IMR-90 (cell line): ENCODE data around the gene NECAB2. TPM values are rescaled to one million over a fixed set of nuclear protein-coding genes. Genes with fewer than 3 reads are reported as not detected.

Experiments
- ATAC-seq: fragments of 200-7000 bp; cut with Tn5 transposase; 2 replicates; pipeline ENCODE4 v1.9.1; 2020; ENCODE audit warnings: low read depth, mild to moderate bottlenecking, moderate library complexity
- BruUV-seq: library from RNA; stranded (reverse); fragments of 400-500 nt; replicated peaks from 2 replicates; lab custom pipeline; 2021; lab: Mats Ljungman, UMichigan
- CTCF ChIA-PET: fragments of 300-600 bp; formaldehyde crosslinking; extraction: SDS; loops from one replicate; lab custom pipeline; 2021; ENCODE audit warnings: antibody characterized with exemption; lab: Yijun Ruan, JAX
- POLR2A ChIA-PET: fragments of 300-600 bp; sonication (Branson Sonifier 250); formaldehyde crosslinking; loops from one replicate; lab custom pipeline; 2022; ENCODE audit warnings: antibody characterized with exemption; ENCODE audit not compliant: unreplicated experiment; lab: Charles Lee
- DNase-seq: peaks from one replicate; pipeline ENCODE4 v3.0.0; 2013
- H2AFZ ChIP-seq: replicated peaks from 2 replicates; pipeline ENCODE3; 2013; ENCODE audit warnings: low read length, mild to moderate bottlenecking; ENCODE audit not compliant: poor library complexity
- H2AK5ac ChIP-seq: 2 replicates; pipeline ENCODE4 v1.6.1; 2013; ENCODE audit warnings: low read depth, low read length, inconsistent platforms
- H2AK9ac ChIP-seq: replicated peaks from 2 replicates; pipeline ENCODE3; 2013; ENCODE audit warnings: mild to moderate bottlenecking, low read depth, low read length, moderate library complexity; ENCODE audit not compliant: poor library complexity
- H2BK120ac ChIP-seq: 2 replicates; pipeline ENCODE4 v1.6.1; 2013; ENCODE audit warnings: low read depth, low read length, inconsistent platforms
- H2BK15ac ChIP-seq: 3 replicates; pipeline ENCODE4 v1.6.1; 2013; ENCODE audit warnings: low read depth, low read length, inconsistent platforms
- H2BK20ac ChIP-seq: 2 replicates; pipeline ENCODE4 v1.6.1; 2013; ENCODE audit warnings: low read depth, mild to moderate bottlenecking, inconsistent platforms, low read length, moderate library complexity
- H2BK5ac ChIP-seq: 2 replicates; pipeline ENCODE4 v1.6.1; 2013; ENCODE audit warnings: mild to moderate bottlenecking, low read depth, low read length, inconsistent platforms; ENCODE audit not compliant: poor library complexity, severe bottlenecking
- H3K14ac ChIP-seq: replicated peaks from 2 replicates; pipeline ENCODE4 v1.6.1; 2013; ENCODE audit warnings: low read depth, low read length, inconsistent platforms
- H3K18ac ChIP-seq: 2 replicates; pipeline ENCODE4 v1.6.1; 2013; ENCODE audit warnings: low read depth, low read length, control low read depth
- H3K23ac ChIP-seq: 2 replicates; pipeline ENCODE4 v1.6.1; 2013; ENCODE audit warnings: low read depth, low read length, inconsistent platforms
- H3K27ac ChIP-seq: 2 replicates; pipeline ENCODE4 v1.5.1; 2013; ENCODE audit warnings: mild to moderate bottlenecking, control low read depth, low read length; ENCODE audit not compliant: insufficient read depth
- H3K27me3 ChIP-seq: 2 replicates; pipeline ENCODE4 v1.6.1; 2013; ENCODE audit warnings: low read length; ENCODE audit not compliant: control insufficient read depth, insufficient read depth
- H3K36me3 ChIP-seq: 2 replicates; pipeline ENCODE4 v1.6.1; 2013; ENCODE audit warnings: low read length, mixed read lengths; ENCODE audit not compliant: control insufficient read depth, insufficient read depth
- H3K4ac ChIP-seq: 2 replicates; pipeline ENCODE4 v1.6.1; 2013; ENCODE audit warnings: low read depth, low read length, inconsistent platforms
- H3K4me1 ChIP-seq: 2 replicates; pipeline ENCODE4 v1.6.1; 2013; ENCODE audit warnings: low read length, mixed read lengths; ENCODE audit not compliant: control insufficient read depth, insufficient read depth
- H3K4me2 ChIP-seq: 2 replicates; pipeline ENCODE4 v1.6.1; 2013; ENCODE audit warnings: low read depth, mild to moderate bottlenecking, control low read depth, low read length, moderate library complexity
- H3K4me3 ChIP-seq: 2 replicates; pipeline ENCODE4 v1.5.1; 2013; ENCODE audit warnings: low read depth, mild to moderate bottlenecking, control low read depth, low read length, moderate library complexity; ENCODE audit not compliant: insufficient read depth
- H3K56ac ChIP-seq: 2 replicates; pipeline ENCODE4 v1.6.1; 2013; ENCODE audit warnings: low read length, inconsistent platforms; ENCODE audit not compliant: insufficient read depth; ENCODE audit errors: extremely low read depth
- H3K79me1 ChIP-seq, 2 experiments: 2 replicates each; pipeline ENCODE4 v1.6.1; 2013; ENCODE audit warnings: low read length in 2 of 2, inconsistent platforms in 1 of 2, low read depth in 1 of 2
- H3K9ac ChIP-seq: 2 replicates; pipeline ENCODE4 v1.6.1; 2013; ENCODE audit warnings: low read depth, low read length, control low read depth
- H3K9me1 ChIP-seq: 2 replicates; pipeline ENCODE4 v1.6.1; 2013; ENCODE audit warnings: low read length, inconsistent platforms; ENCODE audit not compliant: insufficient read depth
- H3K9me3 ChIP-seq: 2 replicates; pipeline ENCODE4 v1.6.1; 2013; ENCODE audit warnings: low read length; ENCODE audit not compliant: control insufficient read depth, insufficient read depth
- H4K20me1 ChIP-seq: 2 replicates; pipeline ENCODE4 v1.6.1; 2013; ENCODE audit warnings: low read length, inconsistent platforms; ENCODE audit not compliant: insufficient read depth
- H4K5ac ChIP-seq: 2 replicates; pipeline ENCODE4 v1.6.1; 2013; ENCODE audit warnings: mild to moderate bottlenecking, low read depth, low read length, control low read depth
- H4K8ac ChIP-seq, 2 experiments: 2 replicates each; pipeline ENCODE4 v1.6.1; 2013; ENCODE audit warnings: low read depth in 2 of 2, low read length in 2 of 2, control low read depth in 1 of 2, inconsistent platforms in 1 of 2
- H4K91ac ChIP-seq: 2 replicates; pipeline ENCODE4 v1.6.1; 2013; ENCODE audit warnings: low read depth, low read length, inconsistent platforms; ENCODE audit not compliant: insufficient read depth
- BHLHE40 ChIP-seq: fragments of 150-350 bp; IDR thresholded peaks from 2 replicates; pipeline ENCODE4 v1.6.1; 2016; ENCODE audit warnings: mild to moderate bottlenecking, low read depth, low read length
- CEBPB ChIP-seq: IDR thresholded peaks from 2 replicates; pipeline ENCODE4 v1.6.1; 2012; ENCODE audit warnings: low read depth, low read length, improper control_type of control experiment
- CHD1 ChIP-seq: IDR thresholded peaks from 2 replicates; pipeline ENCODE4 v1.6.1; 2012; ENCODE audit warnings: low read depth, low read length, improper control_type of control experiment
- FOS ChIP-seq: fragments of 150-350 bp; IDR thresholded peaks from 2 replicates; pipeline ENCODE4 v1.6.1; 2016; ENCODE audit warnings: low read depth, low read length
- MAFK ChIP-seq: IDR thresholded peaks from 2 replicates; pipeline ENCODE4 v1.6.1; 2012; ENCODE audit warnings: low read depth, low read length, improper control_type of control experiment
- MAZ ChIP-seq: IDR thresholded peaks from 2 replicates; pipeline ENCODE4 v1.6.1; 2012; ENCODE audit warnings: low read depth, mild to moderate bottlenecking, low read length, improper control_type of control experiment, moderate library complexity, borderline replicate concordance
- MXI1 ChIP-seq: IDR thresholded peaks from 2 replicates; pipeline ENCODE4 v1.6.1; 2012; ENCODE audit warnings: low read depth, mild to moderate bottlenecking, low read length, moderate library complexity, borderline replicate concordance
- NFE2L2 ChIP-seq: fragments of 150-350 bp; IDR thresholded peaks from 2 replicates; pipeline ENCODE4 v1.6.1; 2016; ENCODE audit warnings: low read depth, mild to moderate bottlenecking, low read length
- POLR2A ChIP-seq: IDR thresholded peaks from 2 replicates; pipeline ENCODE4 v1.6.1; 2012; ENCODE audit warnings: mild to moderate bottlenecking, low read depth, low read length
- RAD21 ChIP-seq: IDR thresholded peaks from 2 replicates; pipeline ENCODE4 v1.6.1; 2012; ENCODE audit warnings: low read length, improper control_type of control experiment
- RCOR1 ChIP-seq: IDR thresholded peaks from 2 replicates; pipeline ENCODE4 v1.6.1; 2012; ENCODE audit warnings: mild to moderate bottlenecking, low read length, improper control_type of control experiment; ENCODE audit not compliant: insufficient replicate concordance
- RFX5 ChIP-seq: IDR thresholded peaks from 2 replicates; pipeline ENCODE4 v1.8.0; 2012; ENCODE audit warnings: low read depth, mild to moderate bottlenecking, low read length, moderate library complexity
- SMC3 ChIP-seq: fragments of 150-350 bp; IDR thresholded peaks from 2 replicates; pipeline ENCODE4 v1.6.1; 2016; ENCODE audit warnings: low read depth, mild to moderate bottlenecking, antibody characterized with exemption, low read length, moderate library complexity
- WGBS, 2 experiments: methylation state at CpG; one replicate each; pipeline versions ENCODE4 v1.1.5 to v1.1.7; 2013; ENCODE audit warnings: missing lambda C conversion rate in 2 of 2; ENCODE audit not compliant: insufficient read length in 1 of 2; ENCODE audit errors: extremely low coverage in 2 of 2; 5-methylcytosine and 5-hydroxymethylcytosine counted together
- dilution Hi-C: fragments of 300-500 bp; cut with HindIII; formaldehyde crosslinking; loops from one replicate; pipeline ENCODE4 v1.14.3; 2018; ENCODE audit warnings: low sequenced_read_pairs; ENCODE audit not compliant: unreplicated experiment
- in situ Hi-C: fragments of 300-500 bp; cut with MboI; formaldehyde crosslinking; loops from 3 replicates; pipeline ENCODE4 v1.14.3; 2019; ENCODE audit warnings: low sequenced_read_pairs, inconsistent platforms, mixed read lengths
- intact Hi-C: fragments of 100-400 bp; cut with micrococcal nuclease; formaldehyde crosslinking; loops from 2 replicates; pipeline ENCODE4 v1.10.0; 2022
- polyA plus RNA-seq, 3 experiments: library from polyadenylated mRNA; depleted of rRNA; stranded (reverse); fragments of >200 nt; gene quantifications; 2 replicates each; pipeline ENCODE4 v1.2.3, GENCODE V29; 2012; ENCODE audit warnings: low replicate concordance in 1 of 3
- total RNA-seq: library from RNA; depleted of rRNA; stranded (reverse); fragments of >200 nt; gene quantifications from 2 replicates; pipeline ENCODE4 v1.2.3, GENCODE V29; 2012
- TF ChIP-seq, protein P1 (sequence below): conservative IDR thresholded peaks from 2 replicates; pipeline ENCODE4 v1.5.1; 2012; ENCODE audit warnings: mild to moderate bottlenecking, low read depth, low read length, improper control_type of control experiment
- TF ChIP-seq, protein P2 (sequence below): fragments of 150-350 bp; IDR thresholded peaks from 2 replicates; pipeline ENCODE4 v1.6.1; 2017; ENCODE audit warnings: mild to moderate bottlenecking, antibody characterized with exemption, low read length, low read depth
- TF ChIP-seq, protein P3 (sequence below): fragments of 150-350 bp; IDR thresholded peaks from 2 replicates; pipeline ENCODE4 v1.6.1; 2016; ENCODE audit warnings: low read depth, mild to moderate bottlenecking, low read length, moderate library complexity, borderline replicate concordance

The NECAB2 gene
- total and polyA plus RNA-seq, 2 of the 4 experiments (the other 2 are of a cell fraction), result 0.27 TPM; not detected in 1

DNA sequence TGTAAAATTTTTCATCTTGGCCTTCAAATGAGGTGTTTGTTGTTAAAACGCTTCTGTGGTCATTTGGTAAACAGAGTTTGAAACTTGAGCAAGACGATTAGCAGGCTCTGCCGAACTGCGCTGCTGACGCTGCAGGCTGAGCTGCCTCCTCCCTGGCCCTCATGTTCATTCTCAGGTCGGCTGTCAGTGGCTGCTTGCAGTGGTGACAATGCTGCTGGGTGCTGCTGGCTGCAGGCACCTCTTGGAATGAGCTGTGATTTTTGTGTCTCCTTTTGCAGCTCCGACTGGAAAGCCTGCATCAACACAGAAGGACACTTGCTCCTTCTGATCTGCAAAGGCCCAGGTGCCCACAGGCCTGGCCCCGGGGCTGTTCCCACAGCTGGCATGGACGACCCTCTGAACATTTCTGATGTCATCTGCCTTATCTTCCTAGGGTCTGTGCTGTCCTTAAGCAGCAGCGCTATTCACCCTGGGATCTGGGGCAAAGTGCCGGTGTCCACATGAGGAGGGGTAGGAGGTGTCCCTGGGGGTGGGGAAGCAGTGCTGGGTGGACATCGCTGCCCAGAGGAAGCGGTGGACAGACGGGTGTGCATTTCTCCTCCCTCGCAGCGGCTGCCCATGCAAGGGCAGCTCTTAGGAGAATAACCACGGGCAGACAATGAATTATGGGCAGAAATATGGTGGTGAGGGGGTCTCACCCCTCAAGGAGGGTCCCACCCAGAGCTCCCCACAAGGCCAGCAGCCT is 38.1 kb upstream of the NECAB2 start:
- ChIA-PET POLR2A (no interaction called here), CTCF (no interaction called here)
- H3K4me2 ChIP-seq, result no peak overlapping the region
- no peak overlapping the region for H3K23ac ChIP-seq
- no peak overlapping the region for H2AK5ac ChIP-seq
- in situ Hi-C loops (no loop called here), intact Hi-C loops (no loop called here), dilution Hi-C loops (no loop called here)
- H3K56ac ChIP-seq, result no peak overlapping the region
- H4K5ac ChIP-seq, result no peak overlapping the region
- no peak overlapping the region for H3K9ac ChIP-seq
- no peak overlapping the region for H3K14ac ChIP-seq
- ATAC-seq, result no peak
- H2BK20ac ChIP-seq, result no peak overlapping the region
- no peak overlapping the region for H2AFZ ChIP-seq
- no peaks in the 10 kb centered on the region for H3K9me3 ChIP-seq
- no peak overlapping the region for H3K18ac ChIP-seq
- H3K4me3 ChIP-seq, result no peak overlapping the region
- H2AK9ac ChIP-seq, result no peak overlapping the region
- H3K4ac ChIP-seq, result no peak overlapping the region
- H4K20me1 ChIP-seq, result no peaks in the 10 kb centered on the region
- no TSS peak for BruUV-seq
- H3K27ac ChIP-seq, result no peak overlapping the region
- H3K79me1 ChIP-seq, result no peaks in the 10 kb centered on the region
- peaks cover 11% of the 10 kb centered on the region for H3K4me1 ChIP-seq
- H2BK15ac ChIP-seq, result no peak overlapping the region
- no peak overlapping the region for H4K8ac ChIP-seq
- H2BK120ac ChIP-seq, result no peak overlapping the region
- TF ChIP-seq FOS (no peak), SMC3 (no peak), MAFK (no peak), MAZ (no peak), POLR2A (no peak), BHLHE40 (no peak), RCOR1 (no peak), RFX5 (no peak), CHD1 (no peak), MXI1 (no peak), CEBPB (no peak), NFE2L2 (no peak), RAD21 (no peak)
- TF ChIP-seq, protein P1, sequence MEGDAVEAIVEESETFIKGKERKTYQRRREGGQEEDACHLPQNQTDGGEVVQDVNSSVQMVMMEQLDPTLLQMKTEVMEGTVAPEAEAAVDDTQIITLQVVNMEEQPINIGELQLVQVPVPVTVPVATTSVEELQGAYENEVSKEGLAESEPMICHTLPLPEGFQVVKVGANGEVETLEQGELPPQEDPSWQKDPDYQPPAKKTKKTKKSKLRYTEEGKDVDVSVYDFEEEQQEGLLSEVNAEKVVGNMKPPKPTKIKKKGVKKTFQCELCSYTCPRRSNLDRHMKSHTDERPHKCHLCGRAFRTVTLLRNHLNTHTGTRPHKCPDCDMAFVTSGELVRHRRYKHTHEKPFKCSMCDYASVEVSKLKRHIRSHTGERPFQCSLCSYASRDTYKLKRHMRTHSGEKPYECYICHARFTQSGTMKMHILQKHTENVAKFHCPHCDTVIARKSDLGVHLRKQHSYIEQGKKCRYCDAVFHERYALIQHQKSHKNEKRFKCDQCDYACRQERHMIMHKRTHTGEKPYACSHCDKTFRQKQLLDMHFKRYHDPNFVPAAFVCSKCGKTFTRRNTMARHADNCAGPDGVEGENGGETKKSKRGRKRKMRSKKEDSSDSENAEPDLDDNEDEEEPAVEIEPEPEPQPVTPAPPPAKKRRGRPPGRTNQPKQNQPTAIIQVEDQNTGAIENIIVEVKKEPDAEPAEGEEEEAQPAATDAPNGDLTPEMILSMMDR, result no peak
- TF ChIP-seq, protein P2, sequence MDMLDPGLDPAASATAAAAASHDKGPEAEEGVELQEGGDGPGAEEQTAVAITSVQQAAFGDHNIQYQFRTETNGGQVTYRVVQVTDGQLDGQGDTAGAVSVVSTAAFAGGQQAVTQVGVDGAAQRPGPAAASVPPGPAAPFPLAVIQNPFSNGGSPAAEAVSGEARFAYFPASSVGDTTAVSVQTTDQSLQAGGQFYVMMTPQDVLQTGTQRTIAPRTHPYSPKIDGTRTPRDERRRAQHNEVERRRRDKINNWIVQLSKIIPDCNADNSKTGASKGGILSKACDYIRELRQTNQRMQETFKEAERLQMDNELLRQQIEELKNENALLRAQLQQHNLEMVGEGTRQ, result no peak
- TF ChIP-seq, protein P3, sequence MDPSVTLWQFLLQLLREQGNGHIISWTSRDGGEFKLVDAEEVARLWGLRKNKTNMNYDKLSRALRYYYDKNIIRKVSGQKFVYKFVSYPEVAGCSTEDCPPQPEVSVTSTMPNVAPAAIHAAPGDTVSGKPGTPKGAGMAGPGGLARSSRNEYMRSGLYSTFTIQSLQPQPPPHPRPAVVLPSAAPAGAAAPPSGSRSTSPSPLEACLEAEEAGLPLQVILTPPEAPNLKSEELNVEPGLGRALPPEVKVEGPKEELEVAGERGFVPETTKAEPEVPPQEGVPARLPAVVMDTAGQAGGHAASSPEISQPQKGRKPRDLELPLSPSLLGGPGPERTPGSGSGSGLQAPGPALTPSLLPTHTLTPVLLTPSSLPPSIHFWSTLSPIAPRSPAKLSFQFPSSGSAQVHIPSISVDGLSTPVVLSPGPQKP, result no peak
- no peak for DNase-seq
- H3K36me3 ChIP-seq, result no peaks in the 10 kb centered on the region
- no peaks in the 10 kb centered on the region; the same call in 1 of the 2 replicates for H3K27me3 ChIP-seq
- no peaks in the 10 kb centered on the region for H3K9me1 ChIP-seq
- no peak overlapping the region for H2BK5ac ChIP-seq
- WGBS, 2 experiments, result 64% methylated on average over 8 of the region's 17 CpGs; no CpG with 5 or more reads in 1 of the 2 experiments
- H4K91ac ChIP-seq, result no peak overlapping the region
